Putamen (tissue), 1 donor: ENCODE measurements around the gene PRDM11.
"Not testable (repeated sequence)": the region's sequence is repeated elsewhere in the genome, so short reads cannot be mapped to it uniquely, and the experiment has no call there.

Experiments
- DNase-seq: peaks from one replicate; pipeline ENCODE4 v3.0.0-alpha.2; 2016; ENCODE audit warnings: low spot score

PRDM11 gene

DNA sequence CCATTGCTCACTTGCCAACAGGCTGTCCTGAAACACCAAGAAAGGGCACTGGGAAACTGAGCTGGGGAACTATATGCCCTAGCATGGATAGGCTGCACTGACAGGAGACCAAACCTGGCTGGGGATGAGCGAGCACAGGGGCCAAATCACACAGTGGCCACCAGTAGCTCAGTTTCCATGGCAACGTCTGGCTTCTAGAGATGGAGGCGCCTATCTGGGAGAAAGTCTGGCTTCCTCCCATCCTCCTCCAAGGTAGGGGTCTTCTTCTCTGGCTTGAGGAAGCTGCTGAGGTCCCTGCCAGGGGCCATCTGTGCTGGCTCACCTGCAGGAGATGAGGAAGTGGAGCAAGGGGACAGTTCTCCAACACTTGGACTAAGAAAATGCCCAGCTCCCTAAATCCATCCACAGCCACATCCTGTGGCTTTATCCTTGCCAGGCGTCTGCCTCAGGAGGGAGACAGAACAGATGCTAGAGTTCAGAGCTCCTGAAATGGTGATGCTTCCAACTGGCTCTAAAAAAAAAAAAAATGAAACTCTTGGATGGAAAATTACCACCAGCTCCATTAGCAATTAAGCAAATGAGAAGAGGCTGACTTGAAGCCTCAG, 91.4 kb downstream of the PRDM11 start:
- DNase-seq, result no peak

DNA sequence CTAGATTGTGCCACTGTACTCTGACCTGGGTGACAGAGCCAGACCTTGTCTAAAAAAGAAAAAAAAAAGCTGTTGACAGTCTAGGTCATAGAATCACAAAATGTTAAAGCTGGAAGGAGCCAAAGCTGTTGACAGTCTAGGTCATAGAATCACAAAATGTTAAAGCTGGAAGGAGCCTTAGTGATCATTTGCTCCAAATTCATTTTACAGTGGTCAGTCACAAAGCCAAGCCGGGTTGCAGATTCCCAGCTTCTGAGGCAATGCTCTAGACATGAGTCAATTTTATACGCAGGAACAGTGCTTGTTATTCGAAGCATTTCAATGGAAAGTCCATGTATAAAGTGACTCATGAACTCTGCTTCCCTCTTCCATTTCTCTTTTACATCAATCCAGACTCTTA, 92.3 kb downstream of the PRDM11 start:
- no peak for DNase-seq

DNA sequence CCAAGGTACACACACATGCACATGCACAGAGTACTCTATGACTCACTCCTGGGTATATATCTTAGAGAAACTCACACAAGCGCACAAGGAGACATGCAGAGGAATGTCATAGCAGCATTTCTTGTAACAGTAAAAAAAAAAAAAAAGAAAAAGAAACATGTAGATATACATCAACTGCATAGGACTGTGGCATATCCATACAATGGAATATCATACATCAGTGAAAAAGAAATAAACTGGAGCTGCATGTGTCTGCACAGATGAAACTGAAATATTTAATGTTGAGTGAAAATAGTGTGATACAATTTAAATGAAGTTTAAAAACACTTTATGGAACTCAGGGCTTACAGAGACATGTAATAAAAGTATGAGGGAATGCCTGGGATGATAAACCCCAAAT, 93.3 kb downstream of the PRDM11 start:
- DNase-seq, result no peak

DNA sequence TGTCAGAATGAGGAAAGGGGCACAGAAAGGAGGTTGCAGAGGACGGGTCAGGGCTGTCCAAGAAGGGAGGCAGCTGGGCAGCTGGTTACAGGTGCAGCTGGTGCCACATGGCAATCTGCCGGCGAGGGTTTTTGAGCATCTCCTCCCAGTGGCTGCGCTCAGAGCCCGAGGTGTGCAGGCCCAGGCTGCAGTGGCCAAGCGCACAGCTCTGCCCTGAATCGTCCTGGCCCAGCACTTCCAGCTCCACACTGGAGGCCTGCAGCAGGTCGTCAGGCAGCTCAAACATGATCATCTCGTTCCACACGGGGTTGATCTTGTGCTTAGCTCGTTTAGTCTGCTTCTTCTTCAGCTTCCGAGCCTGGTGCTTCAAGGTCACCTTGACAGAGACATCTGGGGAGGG, 97.5 kb downstream of the PRDM11 start:
- no peak for DNase-seq

DNA sequence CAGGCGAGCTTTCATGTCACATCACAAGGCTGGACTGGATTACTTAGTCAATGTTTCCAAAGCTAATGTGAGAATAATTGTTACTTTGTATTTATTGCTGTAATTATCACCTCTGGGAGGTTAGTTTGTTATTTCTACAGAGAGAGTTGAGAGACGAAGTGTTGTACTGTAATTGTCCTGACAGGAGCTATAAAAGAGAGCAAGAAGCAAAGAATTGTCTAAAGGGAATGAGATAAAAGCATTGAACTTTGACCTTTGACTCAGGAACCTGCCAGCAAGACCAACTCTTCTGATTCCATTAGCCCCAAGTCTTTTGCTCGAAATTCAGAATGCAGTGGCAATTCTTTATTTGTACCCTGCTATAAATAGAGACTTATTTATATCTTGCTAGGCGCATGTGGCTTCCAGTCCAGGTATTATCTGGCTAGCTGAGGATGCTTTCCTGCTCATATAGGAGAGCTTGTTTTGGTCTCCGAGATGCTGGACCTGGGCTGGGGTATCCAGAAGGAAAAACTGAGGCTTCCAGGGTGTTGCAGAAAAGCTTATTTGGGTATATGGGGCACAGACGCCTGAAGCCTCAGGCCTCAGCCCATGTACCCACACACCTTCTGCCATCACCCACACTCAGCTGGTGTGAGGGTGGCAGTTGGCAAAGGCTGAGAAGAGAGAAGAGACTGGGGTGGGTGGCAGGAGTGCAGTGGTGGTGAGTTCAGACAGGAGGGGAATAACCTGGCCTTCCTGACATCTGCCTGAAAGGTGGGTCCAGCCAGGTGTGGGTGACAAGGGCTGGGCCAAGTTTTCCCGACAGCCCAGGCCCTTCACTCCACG, 99.0 kb downstream of the PRDM11 start:
- DNase-seq, result no peak

DNA sequence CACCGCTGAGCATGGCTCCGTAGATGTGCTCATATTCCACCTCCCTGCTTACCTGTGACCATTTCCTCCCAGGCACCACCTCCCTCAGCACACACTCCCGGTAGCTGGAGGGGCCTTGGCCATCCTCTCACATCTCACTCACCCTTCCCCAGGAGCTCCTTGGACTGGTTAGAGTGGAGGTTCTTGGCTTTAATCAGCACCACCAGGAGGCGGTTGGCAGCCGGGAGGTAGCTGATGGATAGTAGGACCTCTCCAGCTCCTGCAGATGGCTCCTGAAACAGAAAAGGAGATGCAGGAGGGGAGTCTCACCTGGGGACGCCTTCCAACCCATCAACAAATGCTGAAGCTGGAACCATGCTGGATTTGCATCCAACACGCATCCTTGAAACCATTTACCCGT, 99.8 kb downstream of the PRDM11 start:
- DNase-seq, result no peak

DNA sequence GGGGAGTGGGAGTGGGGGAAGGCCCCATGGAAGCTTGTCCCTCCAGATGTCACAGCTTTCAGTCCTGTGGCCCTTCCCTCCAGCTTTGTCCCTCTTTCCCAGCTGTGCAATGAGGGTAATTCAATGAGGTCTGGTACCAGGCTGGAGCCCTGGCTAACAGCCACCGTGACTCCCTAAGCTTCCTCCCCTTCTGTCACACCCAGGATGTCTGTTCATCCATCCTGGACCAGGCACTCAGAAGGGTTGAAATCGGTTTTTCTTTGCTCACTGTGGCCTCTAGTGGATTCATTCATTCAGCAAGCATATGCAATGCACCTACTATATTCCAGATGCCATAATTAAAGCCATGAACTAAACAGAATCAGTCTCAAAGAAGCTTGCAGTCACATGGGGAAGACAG, 101.0 kb downstream of the PRDM11 start:
- no peak for DNase-seq

DNA sequence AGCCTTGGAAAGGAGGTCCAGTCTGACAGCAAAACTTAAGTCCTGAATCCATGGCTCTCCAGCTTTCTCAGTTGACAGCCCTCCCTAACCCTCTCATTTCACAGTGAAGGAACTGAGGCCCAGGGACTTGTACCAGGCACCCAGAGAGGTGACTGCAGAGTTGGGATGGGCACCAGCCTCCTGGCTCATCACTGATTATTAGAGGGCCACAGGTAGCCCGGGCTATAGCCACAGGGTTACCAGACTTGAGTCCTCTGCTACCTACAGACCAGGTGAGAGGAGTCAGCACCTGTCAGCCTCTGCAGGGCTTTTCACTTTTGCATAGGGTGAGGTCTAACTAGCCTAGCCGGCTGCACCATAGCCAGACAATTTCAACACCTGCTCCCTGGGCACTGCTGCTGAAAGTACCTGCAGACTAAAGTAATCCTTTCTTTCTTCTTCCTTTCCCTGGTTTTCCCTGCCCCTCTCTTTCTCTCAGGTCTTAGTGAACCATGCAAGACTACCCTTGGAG, 102.1 kb downstream of the PRDM11 start:
- no peak for DNase-seq

DNA sequence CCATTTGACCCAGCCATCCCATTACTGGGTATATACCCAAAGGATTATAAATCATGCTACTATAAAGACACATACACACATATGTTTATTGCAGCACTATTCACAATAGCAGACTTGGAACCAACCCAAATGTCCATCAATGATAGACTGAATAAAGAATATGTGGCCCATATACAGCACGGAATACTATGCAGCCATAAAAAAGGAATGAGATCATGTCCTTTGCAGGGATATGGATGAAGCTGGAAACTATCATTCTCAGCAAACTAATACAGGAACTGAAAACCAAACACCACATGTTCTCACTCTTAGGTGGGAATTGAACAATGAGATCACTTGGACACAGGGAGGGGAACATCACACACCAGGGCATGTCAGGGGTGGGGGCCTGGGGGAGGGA, 102.9 kb downstream of the PRDM11 start:
- not testable (repeated sequence) for DNase-seq

DNA sequence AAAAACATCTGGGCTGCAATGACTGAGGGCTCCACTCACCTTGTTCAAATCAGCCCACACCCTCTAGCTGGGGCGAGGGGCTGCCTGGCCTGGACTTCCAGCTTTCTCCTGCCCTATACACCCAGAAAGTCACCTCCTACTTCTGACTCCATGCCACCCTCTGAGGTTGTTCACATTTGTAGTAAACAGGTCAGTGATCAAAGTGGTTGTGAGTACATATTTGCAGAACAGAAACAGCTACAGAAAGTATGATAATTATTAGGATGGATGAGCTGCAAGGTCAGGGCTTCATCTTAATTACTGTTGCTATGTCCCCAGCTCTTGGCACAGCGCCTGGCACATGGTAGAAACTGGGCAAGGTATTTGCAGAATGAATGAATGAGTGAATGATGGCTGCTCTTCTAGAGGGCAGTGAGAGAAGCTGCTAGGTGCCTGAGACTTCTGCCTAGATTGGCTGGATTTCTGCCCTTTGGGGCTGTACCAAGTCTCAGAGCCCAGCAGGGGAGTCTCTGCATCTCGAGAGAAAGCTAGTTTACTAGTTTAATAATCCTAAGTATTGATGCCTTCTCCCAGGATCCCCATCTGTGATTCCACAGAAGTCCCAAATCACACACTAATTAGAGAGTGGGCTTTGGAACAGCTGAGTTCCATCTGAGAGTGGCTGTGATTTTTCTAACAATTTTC, 103.7 kb downstream of the PRDM11 start:
- DNase-seq, result no peak

DNA sequence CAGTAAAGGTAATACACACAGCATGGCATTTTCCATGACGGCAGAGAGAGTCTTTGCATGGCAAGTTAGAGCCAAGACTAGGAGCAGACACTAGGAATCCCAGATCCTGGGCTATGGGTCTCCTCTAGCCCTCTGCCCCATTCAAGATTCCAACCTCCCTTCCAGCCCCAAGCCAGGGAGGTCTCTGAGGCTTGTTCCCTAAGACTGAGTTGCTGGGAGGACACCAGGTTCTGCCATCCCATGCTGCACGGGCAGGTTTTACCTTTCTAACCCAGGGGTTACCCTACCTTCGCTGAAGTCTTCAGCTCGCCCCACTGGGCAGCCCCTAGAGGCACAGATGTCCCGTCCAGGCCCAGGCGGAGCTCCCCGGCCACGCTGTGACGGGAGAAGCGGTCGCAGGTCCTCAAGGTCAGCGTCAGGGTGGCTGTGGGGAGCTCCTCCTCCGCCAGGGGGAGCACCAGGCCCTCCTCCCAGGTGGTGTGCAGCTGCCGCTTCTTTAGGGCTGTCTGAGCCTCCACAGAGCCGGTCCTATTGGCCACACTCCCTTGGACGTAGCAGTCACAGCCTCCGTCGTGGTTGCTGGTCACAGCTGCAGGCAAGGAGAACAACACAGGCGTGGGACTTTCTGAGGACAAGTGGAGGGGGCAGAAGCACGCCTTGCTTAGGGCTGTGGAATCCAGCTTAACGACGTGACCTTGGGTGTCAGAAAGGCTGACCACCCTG, 105.9 kb downstream of the PRDM11 start:
- DNase-seq, result no peak

DNA sequence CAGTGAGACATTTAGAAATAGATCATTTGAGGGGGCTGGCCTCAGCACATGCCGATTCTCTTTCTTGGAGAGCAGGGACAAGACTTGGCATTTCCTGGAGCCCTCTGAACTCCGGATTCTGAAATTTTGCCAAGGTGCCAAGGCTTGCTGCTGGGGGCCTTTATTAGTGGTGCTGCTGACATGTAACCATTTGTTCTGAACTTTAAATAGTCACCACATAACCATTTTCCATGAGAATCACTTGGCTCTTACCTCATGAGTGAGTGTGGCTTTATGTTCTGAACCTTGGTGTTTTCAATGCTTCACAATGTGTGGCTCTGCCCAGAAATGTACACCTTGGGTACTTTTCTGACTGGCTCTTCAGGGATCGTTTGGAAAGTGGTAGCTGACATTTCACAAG, 106.4 kb downstream of the PRDM11 start:
- no peak for DNase-seq

DNA sequence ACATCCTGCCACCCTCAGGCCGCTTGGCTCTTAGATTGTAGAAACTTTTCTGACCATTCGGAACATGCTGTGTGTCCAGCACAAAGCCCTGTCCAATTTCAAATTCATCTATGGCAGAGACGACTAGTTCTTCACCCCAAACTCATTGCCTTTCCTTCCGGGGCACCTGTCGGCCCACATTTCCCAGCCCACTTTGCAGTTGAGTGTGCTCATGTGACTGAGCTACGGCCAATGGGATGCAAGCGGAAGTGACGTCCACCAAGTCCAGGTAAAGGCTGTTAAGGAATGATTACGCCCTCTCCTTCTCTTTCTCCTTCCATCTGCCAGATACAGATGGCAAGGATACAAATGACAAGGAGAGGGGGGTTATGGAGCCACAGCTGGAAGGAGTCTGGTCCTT, 107.2 kb downstream of the PRDM11 start:
- DNase-seq, result no peak

DNA sequence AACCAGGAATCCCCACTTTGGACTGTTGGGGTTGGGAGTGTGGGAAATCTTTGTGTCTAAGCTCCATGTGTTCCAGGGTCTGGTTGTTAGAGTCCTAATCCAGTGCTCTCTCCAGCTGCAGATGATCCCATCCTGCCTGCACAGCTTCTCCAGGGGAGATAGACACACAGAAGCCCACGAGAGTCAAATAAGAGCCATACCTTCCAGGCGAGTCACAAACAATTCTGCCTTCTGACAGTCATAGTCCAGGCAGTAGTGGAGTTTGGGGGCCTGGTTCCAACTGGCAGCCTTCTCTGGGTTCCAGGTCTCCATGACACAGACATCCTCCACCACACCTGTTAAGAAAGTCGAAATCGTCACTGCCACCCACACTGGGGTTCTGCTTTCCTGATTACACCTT, 107.6 kb downstream of the PRDM11 start:
- DNase-seq, result no peak

DNA sequence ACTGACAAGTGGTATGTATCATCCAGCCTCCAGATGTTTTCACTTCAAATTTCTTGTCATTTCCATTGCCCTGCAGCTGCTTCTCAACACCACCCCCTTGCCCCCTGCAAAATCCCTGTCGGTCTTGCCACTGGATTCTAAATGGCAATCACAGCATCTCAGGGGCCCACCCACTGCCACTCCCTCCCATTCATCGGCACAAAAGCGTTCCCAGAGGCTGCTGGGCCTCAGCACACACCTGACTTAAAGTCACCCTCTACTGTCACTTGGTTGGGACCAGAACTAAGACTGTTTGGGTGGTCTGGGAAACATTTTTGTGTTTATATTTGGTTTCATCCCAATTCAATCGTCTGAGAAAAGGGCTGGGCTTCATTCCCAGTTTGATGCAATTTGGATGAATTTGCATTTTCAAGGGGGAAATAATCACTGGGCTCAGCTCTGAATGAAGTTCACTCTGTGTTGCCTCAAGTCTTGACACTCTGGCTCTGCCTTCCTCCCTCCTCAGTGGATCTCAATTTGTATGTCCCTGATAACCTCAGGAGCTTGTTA, 112.6 kb downstream of the PRDM11 start:
- DNase-seq, result no peak

DNA sequence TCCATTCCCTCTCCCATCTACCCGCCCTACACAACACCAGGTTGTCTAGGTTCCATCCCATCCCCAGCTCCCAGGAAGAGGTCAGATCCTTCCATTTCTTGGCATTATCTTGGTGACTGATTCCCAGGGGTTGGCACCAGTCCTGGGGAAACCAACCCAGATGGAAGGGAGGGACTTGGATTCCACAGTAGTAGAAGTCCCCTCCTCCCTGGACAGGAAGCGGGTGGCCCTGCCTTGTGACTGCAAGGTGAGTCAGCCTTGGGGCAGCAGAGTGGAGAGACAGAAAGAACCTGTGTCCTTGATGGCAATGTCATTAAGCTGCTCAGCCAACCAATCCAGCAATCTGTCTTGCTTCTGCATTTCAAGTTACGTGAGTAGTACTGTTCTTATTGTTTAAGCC, 113.2 kb downstream of the PRDM11 start:
- no peak for DNase-seq

DNA sequence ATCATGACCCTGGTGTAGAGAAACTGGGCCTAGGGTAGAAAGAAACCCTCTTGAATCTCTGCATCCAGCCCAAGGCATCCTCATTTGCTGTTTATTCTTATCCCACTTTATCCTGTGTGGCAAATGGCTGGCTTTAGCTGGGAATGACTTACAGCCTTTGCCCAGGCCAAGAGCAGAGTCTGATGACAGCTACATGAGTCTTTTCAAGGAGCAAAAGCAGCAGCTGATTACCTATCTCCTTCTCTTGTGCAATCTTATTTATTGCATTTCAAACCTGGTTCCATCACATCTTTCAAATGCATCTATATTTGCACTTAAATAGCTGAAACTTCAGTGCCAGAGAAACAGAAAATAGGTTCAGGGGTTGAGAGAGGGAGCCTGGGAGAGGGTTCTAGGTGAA, 113.6 kb downstream of the PRDM11 start:
- no peak for DNase-seq

DNA sequence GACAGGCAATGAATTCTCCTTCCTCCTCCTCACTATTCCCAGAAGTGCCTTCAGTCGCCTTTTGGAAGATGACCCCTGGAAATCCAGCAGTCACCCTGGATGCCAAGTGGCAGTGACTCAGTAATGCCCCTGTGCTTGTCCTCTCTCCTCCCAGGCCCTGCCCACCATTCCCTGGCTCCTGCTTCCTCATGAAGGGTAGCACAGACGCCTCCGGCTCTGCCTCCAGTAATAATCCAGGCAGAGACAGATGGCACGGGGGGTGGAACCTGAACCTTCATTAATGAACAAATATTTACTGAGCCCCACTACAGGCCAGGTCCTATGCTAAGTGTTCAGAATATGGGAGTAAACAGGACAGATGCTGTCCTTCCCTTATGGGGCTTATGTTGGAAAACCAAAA, 116.5 kb downstream of the PRDM11 start:
- DNase-seq, result no peak

DNA sequence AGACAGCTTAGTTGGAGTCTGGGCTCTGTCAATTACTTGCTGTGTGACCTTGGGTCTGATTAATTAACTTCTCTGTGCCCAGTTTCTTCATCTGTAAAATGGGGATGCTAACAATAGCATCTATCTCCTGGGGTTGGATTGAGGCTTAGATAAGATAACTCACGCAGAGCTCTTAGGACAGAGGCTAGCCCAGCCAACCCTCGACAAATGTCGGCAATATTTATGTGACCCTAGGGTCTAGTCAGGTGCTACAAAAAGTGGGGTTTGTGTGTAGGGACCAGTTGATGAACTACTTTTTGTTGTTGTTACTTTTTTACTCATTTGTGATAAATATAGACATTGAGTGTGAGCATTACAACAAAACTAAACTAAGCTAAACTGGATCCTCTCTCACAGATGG, 117.3 kb downstream of the PRDM11 start:
- no peak for DNase-seq

DNA sequence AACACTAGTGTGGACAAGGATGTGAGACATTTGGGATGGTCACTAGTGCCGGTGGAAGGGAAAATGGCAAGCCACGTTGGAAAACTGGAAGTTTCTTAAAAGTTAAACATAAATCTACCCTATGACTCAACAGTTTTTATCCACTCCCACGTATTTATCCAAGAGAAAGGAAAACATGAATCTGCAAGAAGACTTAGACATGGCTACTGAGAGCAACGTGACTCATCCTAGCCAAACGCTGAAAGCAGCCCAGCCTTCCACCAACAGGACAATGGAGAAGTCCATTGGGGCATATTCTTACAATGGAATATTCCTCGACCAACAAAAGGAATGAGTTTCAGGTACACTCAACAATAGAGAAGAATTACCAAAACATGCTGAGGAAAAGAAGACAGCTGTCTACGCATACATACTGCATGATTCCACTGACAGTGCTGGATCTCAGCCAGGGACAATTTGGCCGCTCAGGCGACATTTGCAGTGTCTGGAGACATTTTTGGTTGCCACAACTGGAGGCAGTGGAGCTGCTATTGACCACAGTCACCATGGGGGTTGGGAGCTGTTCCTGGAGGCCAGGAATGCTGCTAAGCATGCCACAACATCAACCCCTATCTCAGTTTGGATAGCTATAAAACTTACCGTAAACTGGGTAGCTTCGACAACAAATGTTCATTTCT, 118.5 kb downstream of the PRDM11 start:
- no peak for DNase-seq

DNA sequence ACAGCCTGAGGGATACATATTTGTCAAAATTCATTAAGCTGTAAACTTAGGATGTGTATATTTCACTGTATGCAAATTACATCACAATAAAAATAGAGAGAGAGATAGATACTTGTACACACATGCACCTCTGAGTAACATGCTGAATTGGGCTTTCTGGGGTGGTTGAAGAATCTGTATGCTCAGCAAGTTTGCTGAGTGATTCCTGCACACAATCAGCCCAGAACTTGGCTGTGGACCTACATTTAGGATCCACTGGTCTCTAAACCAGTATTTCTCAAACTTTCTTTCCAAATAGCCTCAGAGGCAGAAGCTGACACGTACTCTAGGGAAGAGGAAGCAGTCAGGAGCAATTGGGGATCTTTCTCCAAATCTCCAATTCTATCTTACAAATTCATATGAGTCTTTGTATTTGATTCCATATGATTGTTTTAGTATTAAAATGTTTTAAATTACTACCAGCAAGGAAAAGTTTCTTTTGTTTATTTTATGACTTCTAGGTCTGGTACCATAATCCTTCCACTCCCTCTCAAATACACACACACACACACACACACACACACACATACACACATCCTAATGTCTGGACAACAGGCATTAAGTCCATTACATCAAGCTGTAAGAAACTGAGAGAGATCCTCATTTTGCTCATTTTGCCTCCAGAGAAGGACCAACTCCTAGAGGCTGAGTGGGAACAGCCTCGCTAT, 119.7 kb downstream of the PRDM11 start:
- DNase-seq, result no peak
